Measurements from ENCODE around the gene KCND3. TPM values are rescaled to one million over a fixed set of nuclear protein-coding genes. Genes with fewer than 3 reads are reported as not detected.
A peak's percentile ranks its signal among the peaks of the same experiment; 100 is the strongest.

The KCND3 gene
- total RNA-seq, 1 experiment from 2014 or later = not detected

GRCh38 chr1:112017183-112017582 is 27.7 kb upstream of the KCND3 start:
- no peak for DNase-seq (ENCODE audit: unreplicated experiment)
- no TSS peak for BruUV-seq (replicated peaks)
- Mint-ChIP-seq H3K9me3 (ENCODE audit: unreplicated experiment) (peaks cover 8% of the 10 kb centered on the region), H3K36me3 (ENCODE audit: insufficient read depth, unreplicated experiment) (no peaks in the 10 kb centered on the region), H3K27me3 (ENCODE audit: insufficient read depth, unreplicated experiment) (peaks cover 73% of the 10 kb centered on the region), H3K4me1 (ENCODE audit: insufficient read depth, unreplicated experiment) (no peaks in the 10 kb centered on the region), H3K4me3 (ENCODE audit: unreplicated experiment) (no peak overlapping the region), H3K27ac (ENCODE audit: low read depth, unreplicated experiment) (no peak overlapping the region)
- TF ChIP-seq CTCF (IDR thresholded peaks at IDR 0.05; ENCODE audit: unreplicated experiment) = no peak
- intact Hi-C loops (cut with micrococcal nuclease) = no loop called here
- ChIA-PET POLR2A (no interaction called here), CTCF (interaction anchor here (0.6 to 1.7 kb wide), 3 partner anchors 25 to 1131 kb away, joined by 3 to 5 read pairs (median 3); no protein-coding TSS in a partner anchor)

- no TSS peak for BruUV-seq (replicated peaks)
- no peak for DNase-seq (ENCODE audit: unreplicated experiment)
- ChIA-PET POLR2A (no interaction called here), CTCF (no interaction called here)
- H3K4me3 Mint-ChIP-seq (ENCODE audit: unreplicated experiment) = no peak overlapping the region
- H3K9me3 Mint-ChIP-seq (ENCODE audit: unreplicated experiment) = peaks cover 8% of the 10 kb centered on the region
- intact Hi-C loops (cut with micrococcal nuclease) = no loop called here
- H3K27me3 Mint-ChIP-seq (ENCODE audit: insufficient read depth, unreplicated experiment) = peaks cover 41% of the 10 kb centered on the region
- no peaks in the 10 kb centered on the region for H3K4me1 Mint-ChIP-seq (ENCODE audit: insufficient read depth, unreplicated experiment)
- TF ChIP-seq CTCF (IDR thresholded peaks at IDR 0.05; ENCODE audit: unreplicated experiment) = no peak
- H3K27ac Mint-ChIP-seq (ENCODE audit: low read depth, unreplicated experiment) = no peak overlapping the region
- H3K36me3 Mint-ChIP-seq (ENCODE audit: insufficient read depth, unreplicated experiment) = no peaks in the 10 kb centered on the region
These were observed 23.4 kb upstream of the KCND3 start for GRCh38 chr1:112012823-112013222.

GRCh38 chr1:112011202-112011601 is 21.7 kb upstream of the KCND3 start:
- ChIA-PET CTCF (no interaction called here), POLR2A (no interaction called here)
- no TSS peak for BruUV-seq (replicated peaks)
- TF ChIP-seq CTCF (IDR thresholded peaks at IDR 0.05; ENCODE audit: unreplicated experiment) = no peak
- Mint-ChIP-seq H3K36me3 (ENCODE audit: insufficient read depth, unreplicated experiment) (no peaks in the 10 kb centered on the region), H3K27me3 (ENCODE audit: insufficient read depth, unreplicated experiment) (peaks cover 34% of the 10 kb centered on the region), H3K4me1 (ENCODE audit: insufficient read depth, unreplicated experiment) (no peaks in the 10 kb centered on the region), H3K27ac (ENCODE audit: low read depth, unreplicated experiment) (no peak overlapping the region), H3K4me3 (ENCODE audit: unreplicated experiment) (no peak overlapping the region), H3K9me3 (ENCODE audit: unreplicated experiment) (peaks cover 7% of the 10 kb centered on the region)
- DNase-seq (ENCODE audit: unreplicated experiment) = peak; percentile 31
- intact Hi-C loops (cut with micrococcal nuclease) = no loop called here

- H3K4me1 Mint-ChIP-seq (ENCODE audit: insufficient read depth, unreplicated experiment) = no peaks in the 10 kb centered on the region
- BruUV-seq (replicated peaks) = no TSS peak
- H3K36me3 Mint-ChIP-seq (ENCODE audit: insufficient read depth, unreplicated experiment) = no peaks in the 10 kb centered on the region
- H3K4me3 Mint-ChIP-seq (ENCODE audit: unreplicated experiment) = no peak overlapping the region
- CTCF ChIA-PET = interaction anchor here (0.7 kb wide), 2 partner anchors 16 to 108 kb away, joined by 3 read pairs; no protein-coding TSS in a partner anchor
- H3K27me3 Mint-ChIP-seq (ENCODE audit: insufficient read depth, unreplicated experiment) = peaks cover 35% of the 10 kb centered on the region
- DNase-seq (ENCODE audit: unreplicated experiment) = no peak
- H3K27ac Mint-ChIP-seq (ENCODE audit: low read depth, unreplicated experiment) = no peak overlapping the region
- TF ChIP-seq CTCF (IDR thresholded peaks at IDR 0.05; ENCODE audit: unreplicated experiment) = no peak
- no peaks in the 10 kb centered on the region for H3K9me3 Mint-ChIP-seq (ENCODE audit: unreplicated experiment)
- POLR2A ChIA-PET = no interaction called here
- intact Hi-C loops (cut with micrococcal nuclease) = no loop called here
These were observed 17.7 kb upstream of the KCND3 start for GRCh38 chr1:112007169-112007568.

All from MCF 10A (cell line).